ENCODE results near the gene NMUR1.

DNA sequence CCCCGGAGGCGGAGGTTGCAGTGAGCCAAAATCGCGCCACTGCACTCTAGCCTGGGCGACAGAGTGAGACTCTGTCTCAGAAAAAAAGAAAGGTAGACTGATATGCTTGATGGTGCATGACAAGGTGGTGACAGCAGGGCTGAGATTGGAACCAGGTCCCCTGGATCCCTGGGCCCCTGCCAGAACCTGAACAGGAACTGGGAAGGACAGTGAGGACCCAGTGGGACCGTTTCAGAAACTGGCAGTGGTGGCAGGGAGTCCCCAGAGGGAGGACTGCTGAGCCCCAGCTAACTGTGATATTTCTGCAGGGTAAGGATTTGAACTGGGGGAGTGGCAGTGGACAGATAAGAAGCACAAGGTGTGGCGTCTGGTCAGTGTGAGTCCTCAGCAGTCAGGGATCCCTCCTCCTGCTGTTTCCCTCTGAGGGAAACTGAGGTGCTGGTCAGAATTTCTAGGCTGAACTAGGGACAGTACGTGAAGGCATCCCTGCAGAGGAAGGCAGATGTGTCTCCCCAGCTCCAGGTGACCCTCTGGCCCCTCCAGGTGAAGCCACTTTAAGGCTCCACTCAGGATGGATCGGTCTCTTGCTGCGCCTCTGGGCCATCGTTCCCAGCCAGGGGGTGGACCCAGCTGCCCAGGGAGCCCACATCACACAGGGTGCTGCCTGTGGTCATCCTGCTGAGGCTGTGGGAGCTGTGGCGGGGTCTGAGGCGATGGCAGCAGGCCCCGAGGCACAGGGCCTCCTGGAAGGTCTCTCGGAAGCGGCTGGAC, 5.6 kb downstream of the NMUR1 start:
- no peak for TF ChIP-seq POLR2A (IDR thresholded peaks at IDR 0.05)
- TF ChIP-seq, protein P1, sequence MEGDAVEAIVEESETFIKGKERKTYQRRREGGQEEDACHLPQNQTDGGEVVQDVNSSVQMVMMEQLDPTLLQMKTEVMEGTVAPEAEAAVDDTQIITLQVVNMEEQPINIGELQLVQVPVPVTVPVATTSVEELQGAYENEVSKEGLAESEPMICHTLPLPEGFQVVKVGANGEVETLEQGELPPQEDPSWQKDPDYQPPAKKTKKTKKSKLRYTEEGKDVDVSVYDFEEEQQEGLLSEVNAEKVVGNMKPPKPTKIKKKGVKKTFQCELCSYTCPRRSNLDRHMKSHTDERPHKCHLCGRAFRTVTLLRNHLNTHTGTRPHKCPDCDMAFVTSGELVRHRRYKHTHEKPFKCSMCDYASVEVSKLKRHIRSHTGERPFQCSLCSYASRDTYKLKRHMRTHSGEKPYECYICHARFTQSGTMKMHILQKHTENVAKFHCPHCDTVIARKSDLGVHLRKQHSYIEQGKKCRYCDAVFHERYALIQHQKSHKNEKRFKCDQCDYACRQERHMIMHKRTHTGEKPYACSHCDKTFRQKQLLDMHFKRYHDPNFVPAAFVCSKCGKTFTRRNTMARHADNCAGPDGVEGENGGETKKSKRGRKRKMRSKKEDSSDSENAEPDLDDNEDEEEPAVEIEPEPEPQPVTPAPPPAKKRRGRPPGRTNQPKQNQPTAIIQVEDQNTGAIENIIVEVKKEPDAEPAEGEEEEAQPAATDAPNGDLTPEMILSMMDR (IDR thresholded peaks at IDR 0.05 in 4 of 5, conservative IDR thresholded peaks at IDR 0.05 in 1 of 5) = no peak
